H1 (cell line): Measurements from ENCODE around the gene PPP1R12B.

Experiments used
- BRCA1 ChIP-seq: IDR thresholded peaks from 2 replicates; pipeline ENCODE4 v1.6.1; 2012; ENCODE audit warnings: low read depth, low read length, improper control_type of control experiment
- EGR1 ChIP-seq: IDR thresholded peaks from 2 replicates; pipeline ENCODE4 v1.6.1; 2011; ENCODE audit warnings: low read depth, low read length, borderline replicate concordance
- EZH2 ChIP-seq: fragments of 200-600 bp; sonication (generic); IDR thresholded peaks from 2 replicates; pipeline ENCODE4 v1.7.1; 2012; ENCODE audit warnings: low read depth, mild to moderate bottlenecking, moderate library complexity, low read length, inconsistent platforms; ENCODE audit not compliant: severe bottlenecking
- POLR2AphosphoS5 ChIP-seq: IDR thresholded peaks from 2 replicates; pipeline ENCODE4 v1.6.1; 2011; ENCODE audit warnings: low read depth, low read length
- RAD21 ChIP-seq, 2 experiments: IDR thresholded peaks in 1 of 2; conservative IDR thresholded peaks in 1 of 2; 2 replicates each; pipeline ENCODE4 v1.6.1; 2011; ENCODE audit warnings: low read depth in 2 of 2, low read length in 2 of 2, improper control_type of control experiment in 1 of 2, inconsistent platforms in 1 of 2, mild to moderate bottlenecking in 1 of 2, moderate library complexity in 1 of 2
- RBBP5 ChIP-seq: IDR thresholded peaks from 2 replicates; pipeline ENCODE4 v1.7.1; 2012; ENCODE audit warnings: low read depth, mild to moderate bottlenecking, inconsistent platforms, low read length, moderate library complexity, borderline replicate concordance
- TCF12 ChIP-seq: IDR thresholded peaks from 2 replicates; pipeline ENCODE4 v1.6.1; 2011; ENCODE audit warnings: low read depth, mild to moderate bottlenecking, low read length
- TF ChIP-seq, protein P1 (sequence below), 3 experiments: IDR thresholded peaks; 1 replicate in 2 of 3; 2 replicates in 1 of 3; pipeline versions ENCODE4 v1.5.1 to v1.6.1; 2011; ENCODE audit warnings: low read length in 3 of 3, mild to moderate bottlenecking in 3 of 3, inconsistent platforms in 2 of 3, low read depth in 1 of 3, moderate library complexity in 1 of 3; ENCODE audit not compliant: insufficient read depth in 1 of 3; ENCODE audit errors: control extremely low read depth in 1 of 3

DNA sequence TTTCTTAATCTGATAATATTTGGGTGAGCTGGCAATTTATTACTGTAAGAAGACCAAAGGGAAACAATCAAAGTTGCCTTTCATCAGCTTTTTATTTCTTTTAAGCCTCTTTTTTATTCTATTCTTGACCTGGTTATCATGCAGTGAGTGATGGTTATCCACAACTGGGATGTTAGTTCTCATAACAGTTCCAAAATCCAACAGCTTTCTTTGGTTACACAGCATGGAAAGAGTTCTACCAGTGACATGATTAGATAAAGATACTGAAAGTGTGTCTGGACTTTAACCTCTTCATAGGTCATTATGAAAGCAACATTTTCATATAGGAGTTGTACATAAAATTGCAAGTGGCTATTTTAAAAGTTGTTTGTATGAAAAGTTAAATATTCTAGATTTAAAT lies 198.7 kb downstream of the PPP1R12B start:
- TF ChIP-seq, protein P1, sequence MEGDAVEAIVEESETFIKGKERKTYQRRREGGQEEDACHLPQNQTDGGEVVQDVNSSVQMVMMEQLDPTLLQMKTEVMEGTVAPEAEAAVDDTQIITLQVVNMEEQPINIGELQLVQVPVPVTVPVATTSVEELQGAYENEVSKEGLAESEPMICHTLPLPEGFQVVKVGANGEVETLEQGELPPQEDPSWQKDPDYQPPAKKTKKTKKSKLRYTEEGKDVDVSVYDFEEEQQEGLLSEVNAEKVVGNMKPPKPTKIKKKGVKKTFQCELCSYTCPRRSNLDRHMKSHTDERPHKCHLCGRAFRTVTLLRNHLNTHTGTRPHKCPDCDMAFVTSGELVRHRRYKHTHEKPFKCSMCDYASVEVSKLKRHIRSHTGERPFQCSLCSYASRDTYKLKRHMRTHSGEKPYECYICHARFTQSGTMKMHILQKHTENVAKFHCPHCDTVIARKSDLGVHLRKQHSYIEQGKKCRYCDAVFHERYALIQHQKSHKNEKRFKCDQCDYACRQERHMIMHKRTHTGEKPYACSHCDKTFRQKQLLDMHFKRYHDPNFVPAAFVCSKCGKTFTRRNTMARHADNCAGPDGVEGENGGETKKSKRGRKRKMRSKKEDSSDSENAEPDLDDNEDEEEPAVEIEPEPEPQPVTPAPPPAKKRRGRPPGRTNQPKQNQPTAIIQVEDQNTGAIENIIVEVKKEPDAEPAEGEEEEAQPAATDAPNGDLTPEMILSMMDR (IDR thresholded peaks at IDR 0.05; ENCODE audit: control extremely low read depth in 1 of 3, insufficient read depth in 1 of 3, low read depth in 1 of 3, low read length in 3 of 3): no peak
- TF ChIP-seq POLR2AphosphoS5: no peak
- no peak for TF ChIP-seq EZH2
- no peak for TF ChIP-seq RAD21 (IDR thresholded peaks at IDR 0.05 in 1 of 2, conservative IDR thresholded peaks at IDR 0.05 in 1 of 2; ENCODE audit: low read depth in 2 of 2, low read length in 2 of 2)
- TF ChIP-seq TCF12: no peak
- TF ChIP-seq RBBP5: no peak
- no peak for TF ChIP-seq EGR1
- no peak for TF ChIP-seq BRCA1
